Breast epithelium (tissue), 3 donors: ENCODE data around the gene SLC46A2.

Experiments used
- CTCF ChIP-seq, 3 donors: fragments of 450-650 bp; IDR thresholded peaks; one replicate each; pipeline ENCODE4 v1.5.1; 2016 to 2017; ENCODE audit warnings: antibody characterized with exemption in 3 of 3, mild to moderate bottlenecking in 3 of 3, moderate library complexity in 3 of 3
- POLR2A ChIP-seq: fragments of 450-650 bp; IDR thresholded peaks from one replicate; pipeline ENCODE4 v1.6.1; 2016; ENCODE audit warnings: antibody characterized with exemption, mild to moderate bottlenecking, moderate library complexity

GRCh38 chr9:112858625-112859147, 32.0 kb downstream of the SLC46A2 start:
- TF ChIP-seq CTCF (IDR thresholded peaks at IDR 0.05) (no peak), POLR2A (no peak)
